Activated B cell treated with CpG ODN at 0.5 μM for 24 hours (primary cell): ENCODE data around the gene PKD1. TPM values are rescaled to one million over a fixed set of nuclear protein-coding genes. Genes with fewer than 3 reads are reported as not detected.
"Not testable (repeated sequence)": the region's sequence is repeated elsewhere in the genome, so short reads cannot be mapped to it uniquely, and the experiment has no call there.

ENCODE experiments used
- ATAC-seq: fragments of 200-7000 bp; cut with Tn5 transposase; one replicate; pipeline ENCODE4 v1.10.0; 2021; ENCODE audit warnings: low read depth, mild to moderate bottlenecking, moderate library complexity
- CTCF ChIA-PET: fragments of 350-600 bp; sonication (Branson Sonifier 250); formaldehyde crosslinking; loops from one replicate; lab custom pipeline; 2021; ENCODE audit warnings: antibody characterized with exemption; lab: Charles Lee
- POLR2A ChIA-PET: fragments of 350-600 bp; sonication (Branson Sonifier 250); formaldehyde crosslinking; loops from one replicate; lab custom pipeline; 2021; ENCODE audit warnings: antibody characterized with exemption; lab: Charles Lee
- DNase-seq: peaks from one replicate; pipeline ENCODE4 v3.0.0; 2022
- H3K27ac Mint-ChIP-seq: one replicate; pipeline ENCODE4 v1.8.0; 2020; ENCODE audit warnings: mixed read lengths
- H3K27me3 Mint-ChIP-seq: one replicate; pipeline ENCODE4 v1.8.0; 2021; ENCODE audit warnings: mixed read lengths
- H3K36me3 Mint-ChIP-seq: one replicate; pipeline ENCODE4 v1.8.0; 2021; ENCODE audit warnings: low read depth, mixed read lengths
- H3K4me1 Mint-ChIP-seq: one replicate; pipeline ENCODE4 v1.8.0; 2021; ENCODE audit warnings: mixed read lengths
- H3K4me3 Mint-ChIP-seq: one replicate; pipeline ENCODE4 v1.8.0; 2020; ENCODE audit warnings: mild to moderate bottlenecking, mixed read lengths
- H3K9me3 Mint-ChIP-seq: one replicate; pipeline ENCODE4 v1.8.0; 2020; ENCODE audit warnings: mixed read lengths
- intact Hi-C: fragments of 100-400 bp; cut with micrococcal nuclease; formaldehyde crosslinking; loops from one replicate; pipeline ENCODE4 v1.15.1; 2024
- total RNA-seq: library from RNA; stranded (reverse); gene quantifications from 2 replicates; pipeline ENCODE4 v1.2.3, GENCODE V29; 2022
- TF ChIP-seq, protein P1 (sequence below): fragments of 200-600 bp; IDR thresholded peaks from one replicate; pipeline ENCODE4 v1.8.0; 2022; ENCODE audit warnings: antibody characterized with exemption, mild to moderate bottlenecking

PKD1 gene
- total RNA-seq, 1 donor from 2014 or later, result 84.2 TPM

DNA sequence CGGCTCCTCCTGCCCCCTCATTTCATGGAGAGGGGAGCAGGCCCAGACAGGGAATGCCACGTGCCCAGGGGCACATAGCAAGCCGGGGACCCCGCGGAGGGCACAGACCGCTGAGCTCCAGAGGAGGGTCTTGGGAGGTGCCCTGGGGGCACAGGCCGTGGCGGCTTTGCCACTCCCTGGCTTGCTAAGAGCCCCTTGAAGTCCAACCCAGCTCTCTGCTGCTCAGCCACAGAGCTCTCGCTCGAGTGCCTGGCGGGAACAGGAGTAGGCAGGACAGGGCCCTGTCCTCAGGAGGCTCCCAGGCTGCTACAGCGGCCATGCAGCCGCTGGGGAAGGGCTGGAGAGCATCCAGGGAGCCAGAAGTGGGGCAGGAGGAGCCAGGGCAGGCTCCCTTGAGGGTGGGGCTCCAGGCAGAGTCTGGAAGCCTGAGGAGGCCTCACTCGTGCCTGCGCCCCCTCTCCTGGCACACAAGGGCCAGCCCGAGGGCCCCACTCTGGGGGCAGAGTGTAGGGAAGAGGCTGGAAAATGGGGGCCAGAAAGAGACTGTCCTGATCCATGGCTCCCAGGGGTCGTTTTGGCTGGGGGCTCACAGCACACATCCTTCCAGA lies 8.3 kb upstream of the PKD1 start:
- Mint-ChIP-seq H3K9me3 (no peaks in the 10 kb centered on the region), H3K36me3 (no peaks in the 10 kb centered on the region), H3K27me3 (no peaks in the 10 kb centered on the region), H3K4me1 (peaks cover 4% of the 10 kb centered on the region), H3K27ac (no peak overlapping the region), H3K4me3 (no peak overlapping the region)
- ATAC-seq (no peak), DNase-seq (no peak)
- ChIA-PET CTCF (no interaction called here), POLR2A (interaction anchor here (5.2 kb wide), 1 partner anchor 11 kb away, joined by 46 read pairs; the partner anchor contains the start of gene TRAF7)
- intact Hi-C loops, result no loop called here
- TF ChIP-seq, protein P1, sequence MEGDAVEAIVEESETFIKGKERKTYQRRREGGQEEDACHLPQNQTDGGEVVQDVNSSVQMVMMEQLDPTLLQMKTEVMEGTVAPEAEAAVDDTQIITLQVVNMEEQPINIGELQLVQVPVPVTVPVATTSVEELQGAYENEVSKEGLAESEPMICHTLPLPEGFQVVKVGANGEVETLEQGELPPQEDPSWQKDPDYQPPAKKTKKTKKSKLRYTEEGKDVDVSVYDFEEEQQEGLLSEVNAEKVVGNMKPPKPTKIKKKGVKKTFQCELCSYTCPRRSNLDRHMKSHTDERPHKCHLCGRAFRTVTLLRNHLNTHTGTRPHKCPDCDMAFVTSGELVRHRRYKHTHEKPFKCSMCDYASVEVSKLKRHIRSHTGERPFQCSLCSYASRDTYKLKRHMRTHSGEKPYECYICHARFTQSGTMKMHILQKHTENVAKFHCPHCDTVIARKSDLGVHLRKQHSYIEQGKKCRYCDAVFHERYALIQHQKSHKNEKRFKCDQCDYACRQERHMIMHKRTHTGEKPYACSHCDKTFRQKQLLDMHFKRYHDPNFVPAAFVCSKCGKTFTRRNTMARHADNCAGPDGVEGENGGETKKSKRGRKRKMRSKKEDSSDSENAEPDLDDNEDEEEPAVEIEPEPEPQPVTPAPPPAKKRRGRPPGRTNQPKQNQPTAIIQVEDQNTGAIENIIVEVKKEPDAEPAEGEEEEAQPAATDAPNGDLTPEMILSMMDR, result no peak

DNA sequence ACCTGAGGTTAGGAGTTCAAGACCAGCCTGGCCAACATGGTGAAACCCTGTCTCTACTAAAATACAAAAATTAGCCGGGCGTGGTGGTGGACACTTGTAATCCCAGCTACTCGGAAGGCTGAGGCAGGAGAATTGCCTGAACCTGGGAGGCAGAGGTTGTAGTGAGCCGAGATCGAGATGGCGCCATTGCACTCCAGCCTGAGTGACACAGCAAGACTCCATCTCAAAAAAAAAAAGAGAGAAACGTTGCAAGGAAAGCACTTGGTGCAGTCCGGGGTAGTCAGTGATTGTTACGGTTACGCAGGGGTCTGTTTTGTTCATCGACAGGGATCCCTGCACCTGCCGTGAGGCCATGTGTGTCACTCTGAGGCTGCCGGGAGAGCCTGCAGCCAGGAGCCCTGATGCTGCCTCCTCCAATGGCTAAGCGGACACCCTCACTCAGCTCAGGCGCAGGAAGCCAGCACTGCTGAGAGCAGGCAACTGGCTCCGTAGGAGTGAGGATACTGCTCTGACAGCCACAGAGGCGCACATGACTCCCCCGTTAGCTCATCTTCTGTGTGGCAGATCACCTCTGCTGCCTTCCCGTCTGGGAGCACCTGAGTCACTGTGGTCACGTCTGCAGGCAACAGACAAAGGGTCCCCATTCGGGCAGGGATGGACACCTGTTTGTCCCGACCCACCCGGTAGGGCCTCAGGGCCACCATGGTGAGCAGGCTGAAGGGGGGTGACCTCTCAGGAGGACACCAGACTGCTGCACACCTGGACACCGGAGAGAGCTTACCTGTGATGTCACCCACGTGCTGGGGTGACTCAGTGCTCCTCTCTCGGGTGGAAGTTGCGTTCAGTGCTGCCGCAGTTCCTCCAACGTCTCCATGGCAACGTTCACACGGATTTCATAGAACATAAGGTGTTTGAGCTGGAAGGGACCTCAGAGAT lies 7.5 kb upstream of the PKD1 start:
- Mint-ChIP-seq H3K4me1 (peaks cover 4% of the 10 kb centered on the region), H3K27ac (no peak overlapping the region), H3K4me3 (no peak overlapping the region), H3K9me3 (no peaks in the 10 kb centered on the region), H3K36me3 (no peaks in the 10 kb centered on the region), H3K27me3 (no peaks in the 10 kb centered on the region)
- DNase-seq (no peak), ATAC-seq (no peak)
- ChIA-PET POLR2A (interaction anchor here (0.7 to 5.2 kb wide), 2 partner anchors 12 to 87 kb away, joined by 3 to 46 read pairs; partner anchors contain the start of gene TRAF7), CTCF (no interaction called here)
- TF ChIP-seq, protein P1, result no peak
- intact Hi-C loops, result no loop called here

DNA sequence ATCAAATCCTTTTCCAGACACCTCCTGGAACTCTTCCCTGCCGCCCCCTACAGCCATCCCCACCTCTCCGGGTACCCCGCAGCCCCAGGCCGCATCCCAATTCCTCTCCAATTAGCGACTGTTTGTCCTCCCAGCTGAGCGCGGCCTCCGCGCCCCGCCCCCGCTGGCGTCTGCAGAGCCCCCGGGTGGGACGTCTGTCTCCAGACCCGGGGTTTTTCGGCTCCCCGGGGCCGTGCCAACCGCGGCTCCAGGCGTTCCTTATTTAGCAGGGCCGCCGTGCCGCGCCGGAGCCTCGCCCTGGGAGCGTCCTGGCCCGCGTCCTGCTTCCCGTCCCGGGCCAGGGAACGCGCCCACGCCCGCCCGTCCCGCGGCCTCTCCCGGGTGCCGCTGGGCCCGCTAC lies 627 bp downstream of the PKD1 start:
- ATAC-seq, CTCF ChIA-PET, H3K36me3 Mint-ChIP-seq, H3K27ac Mint-ChIP-seq, H3K27me3 Mint-ChIP-seq, POLR2A ChIA-PET, DNase-seq, intact Hi-C loops, H3K9me3 Mint-ChIP-seq: not testable (repeated sequence)
- H3K4me1 Mint-ChIP-seq, result peaks cover 11% of the 10 kb centered on the region
- peak overlapping the region; percentile 77 for H3K4me3 Mint-ChIP-seq

DNA sequence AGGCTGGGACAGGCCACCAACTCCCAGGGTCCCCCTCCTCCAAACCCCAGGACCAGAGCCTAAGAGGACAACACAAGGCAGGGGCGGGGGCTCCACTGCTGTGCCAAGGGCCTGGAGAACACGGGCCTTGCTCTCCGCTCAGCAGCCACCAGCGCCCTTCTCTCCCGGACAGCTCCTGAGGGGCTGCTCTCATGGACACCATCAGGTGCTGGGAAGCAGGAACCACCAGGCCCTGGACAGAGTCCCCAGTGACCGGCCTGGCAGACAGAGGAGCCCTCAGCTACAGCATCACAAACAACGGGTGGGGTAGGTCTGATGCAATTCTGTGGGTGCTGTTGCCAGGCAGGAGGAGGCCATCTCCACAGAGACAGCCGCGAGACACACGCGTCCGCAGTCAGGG lies 1.9 kb downstream of the PKD1 start:
- H3K4me3 Mint-ChIP-seq, H3K27me3 Mint-ChIP-seq, H3K36me3 Mint-ChIP-seq, DNase-seq, CTCF ChIA-PET, H3K9me3 Mint-ChIP-seq, H3K27ac Mint-ChIP-seq, intact Hi-C loops, ATAC-seq, POLR2A ChIA-PET: not testable (repeated sequence)
- peaks cover 13% of the 10 kb centered on the region for H3K4me1 Mint-ChIP-seq

DNA sequence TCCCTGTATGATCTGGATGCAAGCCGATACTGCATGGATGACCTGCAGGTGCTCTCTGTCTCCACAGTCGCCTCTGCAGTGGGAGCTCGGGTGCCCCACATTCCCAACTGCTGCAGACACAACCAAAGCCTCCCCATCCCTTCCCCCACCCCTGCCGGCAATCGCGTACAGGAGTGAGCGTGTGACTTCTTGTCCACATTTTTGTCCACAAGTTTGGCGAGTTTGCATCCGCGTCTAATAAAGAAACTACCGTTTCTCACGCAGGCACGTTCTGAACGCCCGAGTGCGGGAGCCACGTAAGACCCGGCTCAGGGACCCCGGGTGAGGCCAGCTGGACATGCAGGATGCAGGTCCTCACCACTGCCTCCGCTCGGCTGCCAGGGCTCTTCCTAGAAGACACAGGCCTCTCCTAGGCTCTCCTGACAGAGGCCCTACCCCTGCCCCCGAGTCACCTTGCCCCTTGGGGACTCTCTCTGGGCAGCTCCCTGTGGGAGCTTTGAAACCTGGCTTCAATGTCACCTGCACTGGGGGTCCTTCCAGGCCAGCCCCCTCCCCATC lies 5.7 kb downstream of the PKD1 start:
- POLR2A ChIA-PET, H3K27ac Mint-ChIP-seq, H3K27me3 Mint-ChIP-seq, H3K9me3 Mint-ChIP-seq, intact Hi-C loops, DNase-seq, ATAC-seq, CTCF ChIA-PET, H3K4me3 Mint-ChIP-seq, H3K36me3 Mint-ChIP-seq: not testable (repeated sequence)
- peaks cover 28% of the 10 kb centered on the region for H3K4me1 Mint-ChIP-seq

DNA sequence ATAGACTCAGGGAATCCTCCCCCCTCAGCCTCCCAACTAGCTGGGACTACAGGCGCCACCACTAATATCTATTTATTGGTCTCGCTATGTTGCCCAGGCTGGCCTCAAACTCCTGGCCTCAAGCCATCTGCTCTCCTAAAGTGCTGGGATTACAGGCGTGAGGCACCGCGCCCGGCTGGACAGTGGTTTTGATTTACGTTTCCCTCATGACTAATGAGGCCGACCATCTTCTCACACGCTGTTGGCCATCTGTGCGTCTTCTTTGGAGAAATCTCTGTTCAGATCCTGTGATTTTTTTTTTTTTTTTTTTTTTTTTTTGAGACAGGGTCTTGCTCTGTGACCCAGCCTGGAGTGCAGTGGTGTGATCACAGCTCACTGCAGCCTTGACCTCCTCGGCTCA lies 6.4 kb downstream of the PKD1 start:
- H3K36me3 Mint-ChIP-seq, intact Hi-C loops, H3K4me3 Mint-ChIP-seq, H3K9me3 Mint-ChIP-seq, POLR2A ChIA-PET, ATAC-seq, H3K27ac Mint-ChIP-seq, CTCF ChIA-PET, H3K27me3 Mint-ChIP-seq, DNase-seq: not testable (repeated sequence)
- peaks cover 25% of the 10 kb centered on the region for H3K4me1 Mint-ChIP-seq

DNA sequence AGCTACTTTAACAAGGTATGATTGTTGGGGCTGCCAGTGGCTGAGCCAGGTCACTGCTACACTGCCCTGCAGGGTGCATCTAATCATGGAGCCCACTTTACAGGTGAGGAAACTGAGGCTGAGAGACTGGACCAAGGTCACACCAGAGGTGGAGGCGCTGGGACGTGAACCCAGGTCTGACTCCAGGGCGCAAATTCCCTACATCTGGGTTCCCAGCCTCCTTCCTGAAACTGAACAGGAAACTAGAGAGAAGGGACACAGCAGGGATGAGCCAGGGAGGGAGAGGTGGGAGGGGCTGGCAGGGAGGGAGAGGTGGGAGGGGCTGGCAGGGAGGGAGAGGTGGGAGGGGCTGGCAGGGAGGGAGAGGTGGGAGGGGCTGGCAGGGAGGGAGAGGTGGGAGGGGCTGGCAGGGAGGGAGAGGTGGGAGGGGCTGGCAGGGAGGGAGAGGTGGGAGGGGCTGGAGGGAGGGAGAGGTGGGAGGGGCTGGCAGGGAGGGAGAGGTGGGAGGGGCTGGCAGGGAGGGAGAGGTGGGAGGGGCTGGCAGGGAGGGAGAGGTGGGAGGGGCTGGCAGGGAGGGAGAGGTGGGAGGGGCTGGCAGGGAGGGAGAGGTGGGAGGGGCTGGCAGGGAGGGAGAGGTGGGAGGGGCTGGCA lies 7.9 kb downstream of the PKD1 start:
- CTCF ChIA-PET, ATAC-seq, H3K27ac Mint-ChIP-seq, DNase-seq, H3K9me3 Mint-ChIP-seq, intact Hi-C loops, POLR2A ChIA-PET, H3K4me3 Mint-ChIP-seq, H3K27me3 Mint-ChIP-seq, H3K36me3 Mint-ChIP-seq: not testable (repeated sequence)
- H3K4me1 Mint-ChIP-seq, result peaks cover 25% of the 10 kb centered on the region

DNA sequence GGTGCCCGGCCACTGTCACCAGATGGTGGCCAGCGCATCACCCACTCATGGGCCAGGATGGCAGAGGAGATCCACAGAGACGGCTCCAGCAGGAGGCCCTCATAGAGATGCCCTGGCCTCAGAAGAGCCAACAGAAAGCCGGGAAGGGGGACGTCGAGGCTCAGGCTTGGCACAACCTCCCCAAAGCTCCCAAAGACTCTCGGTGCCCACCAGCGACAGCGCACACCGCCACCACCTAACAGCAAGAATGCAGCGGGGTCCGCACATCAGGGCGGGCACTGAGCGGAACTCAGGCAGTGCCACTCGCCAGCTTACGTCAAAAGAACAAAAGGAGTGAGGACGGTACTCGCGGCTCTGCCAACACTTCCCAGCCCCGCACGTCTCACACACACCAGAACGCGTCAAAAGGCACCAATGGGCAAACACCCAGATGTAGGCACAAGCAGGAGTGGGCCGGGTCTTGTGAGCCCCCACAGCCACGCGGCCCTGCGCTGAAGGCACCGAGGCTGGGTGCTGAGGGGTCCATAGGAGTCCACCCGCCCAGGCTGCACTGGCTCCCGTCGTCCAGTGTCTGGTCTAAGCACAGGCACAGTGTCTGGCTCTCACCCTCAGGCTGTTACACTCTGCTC lies 8.7 kb downstream of the PKD1 start:
- intact Hi-C loops, H3K27ac Mint-ChIP-seq, H3K4me3 Mint-ChIP-seq, DNase-seq, ATAC-seq, H3K9me3 Mint-ChIP-seq, H3K36me3 Mint-ChIP-seq, CTCF ChIA-PET, H3K27me3 Mint-ChIP-seq: not testable (repeated sequence)
- POLR2A ChIA-PET, result interaction anchor here (1.1 kb wide), 1 partner anchor 28 kb away, joined by 3 read pairs; the partner anchor contains the start of gene TRAF7
- peaks cover 25% of the 10 kb centered on the region for H3K4me1 Mint-ChIP-seq

DNA sequence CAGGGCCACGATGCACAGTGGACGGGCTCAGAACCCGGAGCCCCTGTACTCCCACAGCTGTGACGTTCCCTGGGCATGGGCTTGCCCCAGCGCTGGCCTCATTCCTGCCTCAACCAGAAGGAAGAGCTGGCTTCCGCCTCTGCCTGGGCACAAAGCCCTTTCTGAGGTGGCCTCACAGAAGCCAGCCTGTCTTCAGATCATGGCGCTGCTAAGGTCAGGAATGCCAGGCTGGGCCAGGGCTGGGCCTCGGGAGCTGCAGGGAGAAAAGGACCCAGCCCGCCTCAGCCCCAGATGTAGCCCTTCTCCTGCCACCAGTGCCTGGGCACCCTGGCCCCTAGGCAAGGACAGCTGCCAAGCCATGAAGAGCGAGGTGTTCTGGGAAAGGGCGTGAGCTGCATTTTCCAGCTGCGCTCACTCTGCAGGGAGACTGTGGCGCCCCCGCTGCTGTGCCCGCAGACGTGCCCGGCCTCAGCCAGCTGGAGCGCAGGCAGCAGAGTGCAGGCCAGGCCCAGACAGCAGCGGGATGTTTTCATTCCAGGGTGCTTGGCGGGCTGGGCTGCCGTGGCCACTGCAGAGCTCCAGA lies 9.4 kb downstream of the PKD1 start:
- H3K27me3 Mint-ChIP-seq, DNase-seq, CTCF ChIA-PET, ATAC-seq, intact Hi-C loops, H3K27ac Mint-ChIP-seq, H3K36me3 Mint-ChIP-seq, H3K4me3 Mint-ChIP-seq, H3K9me3 Mint-ChIP-seq: not testable (repeated sequence)
- POLR2A ChIA-PET, result interaction anchor here (1.1 kb wide), 1 partner anchor 29 kb away, joined by 3 read pairs; the partner anchor contains the start of gene TRAF7
- peaks cover 27% of the 10 kb centered on the region for H3K4me1 Mint-ChIP-seq
